VCaP (cell line): ENCODE data around the gene TP73.

Source experiments
- H3K27ac ChIP-seq: fragments of 450-650 bp; 2 replicates; pipeline ENCODE4 v1.5.1; 2017
- TF ChIP-seq, protein P1 (sequence below): fragments of 450-650 bp; conservative IDR thresholded peaks from 2 replicates; pipeline ENCODE4 v1.5.1; 2017; ENCODE audit warnings: mild to moderate bottlenecking, moderate library complexity

Gene TP73

DNA sequence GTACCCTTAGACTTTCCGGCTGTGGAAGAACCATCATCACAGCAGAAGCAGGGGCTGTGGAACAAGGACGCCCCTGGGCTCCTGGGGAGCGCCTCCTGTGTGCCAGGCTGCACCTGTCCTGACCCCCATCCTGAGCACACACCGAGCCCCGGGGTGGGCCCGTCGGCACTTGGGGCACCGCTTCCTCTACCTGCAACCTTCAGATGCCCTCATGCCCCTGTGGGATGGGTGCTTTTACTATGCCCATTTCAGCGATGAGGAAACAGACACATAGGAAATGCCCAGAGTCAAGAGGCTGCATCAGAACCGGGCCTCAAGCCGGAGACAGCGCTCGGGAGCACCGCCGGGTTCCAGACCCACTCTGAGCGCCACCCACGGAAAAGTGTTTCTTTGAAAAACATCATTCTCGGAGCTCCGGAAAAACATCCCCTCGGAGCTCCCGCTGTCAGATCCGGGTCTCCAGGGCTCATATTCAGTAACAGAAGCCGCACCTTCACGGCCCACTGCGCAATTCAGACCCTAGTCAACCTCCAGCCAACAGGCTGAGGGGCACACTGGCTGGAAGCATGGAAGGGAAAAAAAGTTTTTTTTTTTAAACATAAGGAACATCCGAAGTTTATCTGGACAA, 19.5 kb upstream of the TP73 start:
- no peak overlapping the region for H3K27ac ChIP-seq
- TF ChIP-seq, protein P1, sequence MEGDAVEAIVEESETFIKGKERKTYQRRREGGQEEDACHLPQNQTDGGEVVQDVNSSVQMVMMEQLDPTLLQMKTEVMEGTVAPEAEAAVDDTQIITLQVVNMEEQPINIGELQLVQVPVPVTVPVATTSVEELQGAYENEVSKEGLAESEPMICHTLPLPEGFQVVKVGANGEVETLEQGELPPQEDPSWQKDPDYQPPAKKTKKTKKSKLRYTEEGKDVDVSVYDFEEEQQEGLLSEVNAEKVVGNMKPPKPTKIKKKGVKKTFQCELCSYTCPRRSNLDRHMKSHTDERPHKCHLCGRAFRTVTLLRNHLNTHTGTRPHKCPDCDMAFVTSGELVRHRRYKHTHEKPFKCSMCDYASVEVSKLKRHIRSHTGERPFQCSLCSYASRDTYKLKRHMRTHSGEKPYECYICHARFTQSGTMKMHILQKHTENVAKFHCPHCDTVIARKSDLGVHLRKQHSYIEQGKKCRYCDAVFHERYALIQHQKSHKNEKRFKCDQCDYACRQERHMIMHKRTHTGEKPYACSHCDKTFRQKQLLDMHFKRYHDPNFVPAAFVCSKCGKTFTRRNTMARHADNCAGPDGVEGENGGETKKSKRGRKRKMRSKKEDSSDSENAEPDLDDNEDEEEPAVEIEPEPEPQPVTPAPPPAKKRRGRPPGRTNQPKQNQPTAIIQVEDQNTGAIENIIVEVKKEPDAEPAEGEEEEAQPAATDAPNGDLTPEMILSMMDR = no peak

DNA sequence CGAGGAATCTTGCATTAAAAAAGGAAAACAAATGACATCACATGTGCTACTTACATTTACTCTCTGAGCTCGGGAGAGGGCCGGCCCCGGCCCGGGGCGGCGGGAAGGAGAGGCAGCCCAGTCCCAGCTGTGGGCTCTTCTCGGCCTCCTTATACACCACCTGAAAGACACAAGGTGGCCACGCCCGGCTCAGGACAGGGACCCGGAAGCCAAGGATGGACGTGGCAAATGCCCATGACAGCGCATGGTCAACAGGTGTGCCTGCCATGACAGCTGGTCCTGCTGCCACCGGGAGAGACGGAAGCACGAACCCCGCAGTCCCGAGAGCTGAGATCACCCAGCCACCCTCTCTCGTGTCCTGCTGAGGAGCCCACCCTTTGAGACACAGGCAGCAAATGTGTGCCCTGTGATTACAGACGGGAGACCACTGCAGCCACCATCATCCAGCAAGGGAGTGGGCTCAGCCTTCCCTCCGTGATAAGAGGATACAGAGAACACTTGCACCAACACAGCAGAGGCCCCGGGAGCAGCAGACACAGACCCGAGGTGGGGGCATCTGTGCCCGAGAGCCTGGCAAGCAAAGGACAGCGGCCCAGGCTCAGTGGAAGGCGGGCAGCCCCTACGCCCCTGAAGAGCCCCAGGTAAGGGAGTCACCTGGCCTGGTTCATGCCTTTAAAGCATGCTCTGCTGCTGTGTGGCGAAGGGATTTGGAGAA, 18.8 kb upstream of the TP73 start:
- TF ChIP-seq, protein P1 = no peak

DNA sequence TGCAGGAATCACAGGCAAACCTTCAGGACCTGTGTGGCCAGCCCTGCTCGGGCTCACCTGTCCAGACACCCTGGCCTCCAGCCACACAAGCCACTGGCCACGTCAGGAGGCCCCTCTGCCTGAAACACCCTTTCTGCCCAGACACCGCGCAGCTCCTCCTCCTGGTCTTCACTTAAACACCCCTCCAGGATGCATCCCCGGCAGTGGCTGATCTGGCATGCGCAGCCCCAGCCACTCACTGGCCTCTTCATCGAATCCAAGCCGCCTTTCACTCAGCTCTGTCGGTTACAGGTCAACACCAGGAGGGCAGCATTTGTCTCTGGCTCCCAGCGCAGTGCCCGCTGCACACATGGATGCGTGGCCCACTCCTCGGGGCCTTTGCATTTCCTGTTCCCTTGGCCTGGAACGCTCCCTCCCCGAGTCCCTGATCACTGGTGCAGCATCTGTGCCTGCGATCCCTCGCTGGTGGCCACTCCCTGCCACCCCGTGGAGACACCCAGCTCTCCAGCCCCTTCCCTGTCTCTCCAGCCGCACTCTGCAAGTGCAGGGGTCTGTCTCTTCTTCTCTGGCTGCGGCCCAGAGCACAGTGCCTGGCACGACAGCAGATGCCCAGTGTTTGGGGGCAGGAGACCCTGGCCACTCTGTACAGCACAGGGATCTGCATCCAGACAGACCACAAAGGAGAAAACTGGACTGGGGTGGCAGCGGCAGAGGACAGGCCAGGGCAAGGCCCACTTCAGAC, 18.1 kb upstream of the TP73 start:
- no peak overlapping the region for H3K27ac ChIP-seq
- TF ChIP-seq, protein P1 = no peak

More for the DNA sequence above, 18.8 kb upstream of the TP73 start:
- no peak overlapping the region for H3K27ac ChIP-seq

DNA sequence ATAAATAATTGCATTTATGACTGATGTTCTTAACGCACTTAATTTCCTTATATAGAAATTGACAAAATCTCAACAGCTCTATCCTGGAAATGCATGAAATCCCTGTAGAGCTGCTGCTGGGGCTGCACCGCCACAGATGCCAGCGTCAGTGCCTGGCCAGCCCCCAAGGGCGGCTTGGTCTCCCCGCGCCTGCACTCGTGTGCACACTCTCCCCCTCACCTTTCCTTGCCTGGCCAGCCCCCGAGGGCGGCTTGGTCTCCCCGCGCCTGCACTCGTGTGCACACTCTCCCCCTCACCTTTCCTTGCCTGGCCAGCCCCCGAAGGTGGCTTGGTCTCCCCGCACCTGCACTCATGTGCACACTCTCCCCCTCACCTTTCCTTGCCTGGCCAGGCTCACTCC, 16.2 kb upstream of the TP73 start:
- TF ChIP-seq, protein P1 = no peak
- H3K27ac ChIP-seq = no peak overlapping the region

DNA sequence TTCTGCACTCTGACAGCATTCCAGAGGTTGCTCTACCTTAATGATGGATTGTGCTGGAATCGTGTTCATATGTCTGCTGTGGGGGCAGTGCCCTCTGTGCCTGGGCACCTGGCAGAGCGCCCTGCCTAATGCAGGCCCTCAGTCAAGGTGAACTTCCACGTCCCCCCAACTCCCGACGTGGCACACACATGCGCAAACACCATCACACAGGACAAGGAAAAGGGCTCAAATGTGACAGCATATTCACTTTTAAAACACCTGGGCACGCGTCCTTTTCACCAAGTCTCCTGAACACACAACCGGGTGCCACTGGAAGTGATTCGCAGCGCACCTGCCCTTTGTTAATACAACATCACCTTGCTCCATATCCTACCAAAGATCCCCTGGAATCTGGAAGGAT, 15.8 kb upstream of the TP73 start:
- TF ChIP-seq, protein P1 = no peak
- H3K27ac ChIP-seq = no peak overlapping the region

DNA sequence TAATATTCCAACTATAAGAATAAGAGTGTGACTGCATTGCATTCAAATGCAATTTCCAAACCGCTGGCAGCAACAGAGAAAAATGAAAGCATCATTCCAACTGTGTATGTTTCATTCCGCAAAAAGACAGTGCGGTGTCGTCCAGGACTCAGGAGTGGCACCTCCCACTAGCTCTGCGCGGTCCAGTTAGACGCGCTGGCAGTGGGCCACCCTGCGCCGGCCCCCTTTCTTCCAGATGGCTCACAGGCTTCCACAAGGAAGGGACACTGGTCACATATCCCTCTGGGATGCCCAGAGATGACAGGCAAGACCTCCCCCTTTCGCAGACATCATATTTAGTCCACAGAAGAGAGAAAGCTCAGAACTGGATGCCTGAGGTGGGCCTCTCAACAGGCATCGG, 14.3 kb upstream of the TP73 start:
- TF ChIP-seq, protein P1 = no peak
- H3K27ac ChIP-seq = no peak overlapping the region

DNA sequence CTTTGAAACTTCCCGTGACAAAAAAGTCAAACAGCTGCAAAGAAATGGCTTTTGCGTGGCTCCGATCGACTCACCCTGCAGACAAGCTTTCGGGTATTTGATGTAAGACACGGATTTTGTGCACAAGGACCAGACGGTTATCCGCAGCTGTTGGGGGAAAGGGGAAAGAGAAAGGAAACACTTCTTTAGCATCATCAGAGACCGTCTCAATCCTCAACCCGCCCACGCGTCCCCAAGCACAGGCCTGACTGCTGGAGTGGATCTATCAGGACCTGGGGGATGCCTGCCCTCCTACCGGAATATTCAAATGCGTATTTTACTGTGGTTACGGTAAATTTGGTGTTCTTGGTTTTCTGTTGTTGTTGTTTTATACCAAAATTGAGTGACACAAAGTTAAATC, 13.6 kb upstream of the TP73 start:
- TF ChIP-seq, protein P1 = no peak
- no peak overlapping the region for H3K27ac ChIP-seq
